ENCODE measurements around the gene RHBDD2.
"Not testable (repeated sequence)": the region's sequence is repeated elsewhere in the genome, so short reads cannot be mapped to it uniquely, and the experiment has no call there.

RHBDD2 gene

DNA sequence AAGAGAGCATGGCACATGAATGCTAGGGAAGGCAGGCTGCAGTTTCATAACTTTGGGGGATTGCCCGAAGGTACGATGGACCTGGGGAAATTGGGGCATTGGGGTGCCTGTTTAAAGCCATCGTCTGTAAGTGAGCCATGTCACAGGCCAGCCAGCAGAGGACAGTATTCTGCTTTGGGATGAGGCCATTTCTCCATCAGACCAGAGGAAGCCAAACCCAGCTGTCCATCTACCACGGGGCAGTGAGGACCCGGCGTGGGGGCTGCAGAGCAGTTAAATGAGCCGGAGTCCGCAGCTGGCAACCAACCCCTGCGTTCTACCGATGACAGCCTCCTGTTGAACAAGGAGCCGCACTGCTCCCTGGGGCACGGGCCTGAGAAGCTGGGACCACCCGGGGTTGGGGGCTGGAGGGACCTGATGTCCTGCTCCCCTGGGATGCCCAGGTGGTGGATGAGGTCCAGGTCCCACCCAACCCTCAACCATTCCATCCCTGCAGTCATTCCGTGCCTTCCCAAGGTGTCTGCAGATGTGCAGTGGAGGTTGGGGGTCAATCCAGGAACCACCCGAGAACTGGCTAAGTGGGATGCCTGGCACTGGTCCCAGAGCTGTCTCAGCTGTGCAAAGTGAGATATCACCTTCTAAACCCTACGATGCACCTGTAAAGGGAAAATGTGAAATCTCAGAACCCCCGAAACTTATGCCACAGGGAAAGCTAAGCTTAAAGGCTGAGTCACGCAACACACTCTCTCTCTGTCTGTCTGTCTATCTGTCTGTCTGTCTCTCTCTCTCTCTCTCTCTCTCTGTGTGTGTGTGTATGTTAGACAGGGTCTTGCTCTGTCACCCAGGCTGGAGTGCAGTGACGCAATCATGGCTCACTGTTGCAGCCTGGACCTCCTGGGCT, 12.1 kb upstream of the RHBDD2 start:
- peak; percentile 44 to 76 for DNase-seq

DNA sequence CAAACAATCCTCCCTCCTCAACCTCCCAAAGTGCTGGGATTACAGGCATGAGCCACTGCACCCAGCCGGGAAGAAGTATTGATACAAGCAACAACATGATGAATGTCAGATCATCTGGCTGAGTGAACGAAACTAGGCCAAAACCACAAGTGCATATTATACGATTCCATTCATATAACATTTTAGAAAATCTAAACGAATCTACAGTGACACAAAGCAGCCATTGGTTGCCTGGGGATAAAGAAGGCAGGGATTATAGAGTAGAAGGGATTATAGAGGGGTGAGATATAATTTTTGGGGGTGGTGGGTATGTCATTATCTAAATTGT, 11.5 kb upstream of the RHBDD2 start:
- no peak for DNase-seq

GRCh38 chr7:75868153-75868552, 10.7 kb upstream of the RHBDD2 start:
- no peak for DNase-seq

DNA sequence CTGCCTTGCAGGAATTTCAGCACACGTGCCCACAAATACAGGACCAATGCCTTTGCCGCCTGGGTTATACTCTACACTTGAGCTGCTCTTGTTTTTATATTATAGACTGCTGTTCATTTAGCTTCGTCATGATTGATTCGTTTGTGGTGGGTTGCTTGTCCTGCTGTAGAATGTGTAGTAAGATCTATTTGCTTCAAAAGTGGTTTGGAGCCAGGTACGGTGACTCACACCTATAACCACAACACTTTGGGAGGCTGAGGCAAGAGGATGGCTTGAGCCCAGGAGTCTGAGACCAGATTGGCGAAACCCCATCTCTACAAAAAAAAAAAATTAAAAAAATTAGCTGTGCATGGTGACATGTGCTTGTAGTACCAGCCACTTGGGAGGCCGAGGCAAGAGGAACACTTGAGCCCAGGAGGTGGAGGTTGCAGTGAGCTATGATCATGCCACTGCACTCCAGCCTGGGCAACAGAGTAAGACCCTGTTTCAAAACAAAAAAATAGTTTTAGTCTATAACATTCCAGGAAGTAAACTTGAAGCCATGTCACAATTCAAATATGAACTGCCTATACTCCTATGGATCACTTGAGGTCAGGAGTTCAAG, 9.0 kb upstream of the RHBDD2 start:
- no peak for DNase-seq

DNA sequence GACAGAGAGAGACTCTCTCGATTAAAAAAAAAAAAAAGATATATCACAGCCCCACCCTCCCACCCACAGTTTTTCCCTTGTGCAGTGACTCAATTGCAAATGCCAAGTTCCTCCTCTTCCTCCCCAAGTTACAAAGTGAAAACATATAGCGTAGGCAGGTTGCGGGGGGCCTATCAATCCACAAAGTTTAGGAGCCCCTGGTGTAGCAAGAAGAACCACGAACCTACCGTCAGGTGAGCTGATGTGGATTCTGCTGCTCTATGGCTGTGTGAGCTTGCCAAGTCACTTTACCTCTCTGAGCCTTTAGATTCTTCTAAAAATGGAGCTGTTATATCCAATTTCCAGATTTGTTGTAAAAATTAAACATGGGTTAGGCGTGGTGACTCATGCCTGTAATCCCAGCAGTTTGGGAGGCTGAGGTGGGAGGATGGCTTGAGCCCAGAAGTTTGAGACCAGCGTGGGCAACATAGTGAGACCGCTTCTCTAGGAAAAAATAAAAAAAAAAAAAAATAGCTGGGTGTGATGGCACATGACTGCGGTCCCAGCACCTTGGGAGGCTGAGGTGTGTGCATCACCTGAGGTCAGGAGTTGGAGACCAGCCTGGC, 8.2 kb upstream of the RHBDD2 start:
- no peak for DNase-seq

DNA sequence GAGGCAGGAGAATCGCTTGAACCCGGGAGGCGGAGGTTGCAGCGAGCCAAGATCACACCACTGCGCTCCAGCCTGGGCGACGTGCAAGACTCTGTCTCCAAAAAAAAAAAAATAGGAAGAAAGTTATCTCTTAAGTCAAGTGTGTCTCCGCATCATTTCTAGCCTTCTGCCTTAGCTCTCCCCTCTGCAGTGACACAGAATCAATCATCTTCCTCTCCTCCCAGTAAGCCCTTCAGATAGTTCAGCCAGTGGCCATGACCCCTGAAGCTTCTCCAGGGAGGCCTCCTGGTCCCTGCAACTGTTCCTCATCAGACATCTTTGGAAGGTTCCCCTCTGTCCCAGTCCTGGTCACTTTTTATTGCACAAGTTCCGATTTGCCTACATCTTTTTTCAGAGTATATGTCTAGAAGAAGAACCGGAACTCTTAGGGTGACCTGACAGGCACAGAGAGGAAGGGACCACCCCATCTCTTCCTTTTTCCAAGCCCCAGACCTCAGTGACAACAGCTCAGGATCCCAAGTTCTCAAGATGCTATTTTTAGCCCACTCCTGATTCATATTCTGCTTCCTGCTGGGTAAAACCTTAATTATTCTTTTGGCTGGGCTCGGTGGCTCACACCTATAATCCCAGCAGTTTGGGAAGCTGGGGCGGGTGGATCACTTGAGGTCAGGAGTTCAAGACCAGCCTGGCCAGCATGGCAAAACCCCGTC, 6.6 kb upstream of the RHBDD2 start:
- DNase-seq, result no peak

- not testable (repeated sequence) for DNase-seq
Observed at GRCh38 chr7:75874180-75874579, 4.7 kb upstream of the RHBDD2 start.

DNA sequence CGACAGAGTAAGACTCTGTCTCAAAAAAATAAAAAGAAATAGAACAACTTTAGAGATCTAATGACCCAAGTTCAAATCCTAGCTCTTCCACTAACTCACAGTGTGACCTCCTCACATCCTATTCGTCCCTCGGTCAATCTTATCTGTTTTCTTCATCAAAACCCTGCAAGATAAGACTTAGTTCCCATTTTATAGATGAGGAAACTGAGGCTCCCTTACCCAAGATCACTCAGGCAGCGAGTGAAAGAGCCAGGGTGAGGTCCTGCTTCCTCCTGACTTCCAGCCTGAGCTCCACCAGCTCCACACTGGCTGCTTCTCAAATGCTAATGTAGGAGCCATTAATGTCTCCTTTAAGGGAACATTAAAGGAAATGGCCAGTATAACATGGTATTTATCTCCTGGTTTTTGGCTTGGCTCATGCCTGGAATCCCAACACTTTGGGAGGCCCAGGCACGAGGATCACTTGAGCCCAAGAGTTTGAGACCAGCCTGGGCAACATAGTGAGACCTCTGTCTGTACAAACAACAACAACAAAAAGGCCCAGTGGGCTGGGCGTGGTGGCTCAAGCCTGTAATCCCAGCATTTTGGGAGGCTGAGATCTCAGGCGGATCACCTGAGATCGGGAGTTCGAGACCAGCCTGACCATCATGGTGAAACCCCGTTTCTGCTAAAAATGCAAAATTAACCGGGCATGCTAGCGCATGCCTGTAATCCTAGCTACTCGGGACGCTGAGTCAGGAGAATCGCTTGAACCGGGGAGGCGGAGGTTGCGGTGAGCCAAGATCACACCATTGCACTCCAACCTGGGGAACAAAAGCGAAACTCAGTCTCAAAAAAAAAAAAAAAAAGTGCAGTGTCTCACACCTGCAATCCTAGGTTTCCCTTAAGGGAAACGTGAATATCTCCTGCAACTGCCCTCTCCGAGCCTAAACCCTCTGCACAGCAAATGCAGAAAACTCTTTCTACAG, 3.4 kb upstream of the RHBDD2 start:
- no peak for DNase-seq

DNA sequence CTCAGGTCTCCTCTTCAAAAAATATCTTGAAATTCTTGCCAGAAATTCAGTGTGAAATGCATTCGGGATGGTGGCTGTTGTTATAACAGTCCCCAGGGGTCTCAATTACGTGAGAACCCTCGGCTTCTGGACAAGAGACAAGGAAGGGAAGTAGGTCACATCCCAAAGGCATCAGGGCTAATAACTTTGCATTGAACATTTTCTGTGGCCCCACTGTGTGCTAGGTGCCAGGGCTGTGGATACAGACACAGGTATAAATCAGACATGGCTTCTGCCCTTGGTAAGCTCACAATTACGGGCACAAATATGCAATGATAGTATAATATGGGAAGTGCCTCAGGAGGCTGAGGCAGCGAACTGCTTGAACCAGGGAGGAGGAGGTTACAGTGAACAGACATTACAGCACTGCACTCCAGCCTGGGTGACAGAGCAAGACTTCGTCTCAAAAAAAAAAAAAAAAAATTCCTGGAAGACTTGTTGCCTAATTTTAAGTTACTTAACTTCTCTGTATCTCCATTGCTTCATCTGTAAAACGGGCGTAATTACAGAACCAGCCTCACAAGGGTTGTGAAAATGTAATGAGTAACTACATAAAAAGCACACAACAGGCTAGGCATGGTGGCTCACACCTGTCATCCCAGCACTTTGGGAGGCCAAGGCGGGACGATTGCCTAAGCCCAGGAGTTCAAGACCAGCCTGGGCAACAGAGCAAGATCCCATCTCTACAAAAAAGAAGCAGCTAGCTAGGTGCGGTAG, 2.5 kb upstream of the RHBDD2 start:
- DNase-seq, result no peak

- DNase-seq, result no peak
Observed at GRCh38 chr7:75878312-75878768, 494 bp upstream of the RHBDD2 start.

GRCh38 chr7:75879771-75880184, 944 bp downstream of the RHBDD2 start:
- DNase-seq, result no peak

- no peak for DNase-seq
Observed at GRCh38 chr7:75880242-75880641, 1.4 kb downstream of the RHBDD2 start.

- peak; percentile 16 to 49 for DNase-seq
Observed at GRCh38 chr7:75881436-75882095, 2.7 kb downstream of the RHBDD2 start.

DNA sequence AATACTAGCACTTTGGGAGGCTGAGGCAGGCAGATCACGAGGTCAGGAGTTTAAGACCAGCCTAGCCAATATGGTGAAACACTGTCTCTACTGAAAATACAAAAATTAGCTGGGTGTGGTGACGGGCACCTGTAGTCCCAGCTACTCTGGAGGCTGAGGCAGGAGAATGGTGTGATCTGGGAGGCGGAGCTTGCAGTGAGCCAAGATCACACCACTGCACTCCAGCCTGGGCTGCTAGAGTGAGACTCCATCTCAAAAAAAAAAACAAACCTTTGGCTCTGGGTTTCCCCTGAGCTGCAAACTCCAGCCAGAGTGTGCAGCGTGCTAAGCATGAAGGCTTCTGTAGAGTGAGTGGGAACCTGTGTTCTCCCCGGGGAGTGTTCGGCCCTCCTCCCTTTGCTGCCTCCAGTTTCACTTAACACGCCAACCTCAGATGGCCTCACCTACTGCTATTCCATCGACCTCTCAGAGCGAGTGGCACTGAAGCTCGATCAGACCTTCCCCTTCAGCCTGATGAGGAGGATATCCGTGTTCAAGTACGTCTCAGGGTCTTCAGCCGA, 4.5 kb downstream of the RHBDD2 start:
- DNase-seq, result not testable (repeated sequence)

DNA sequence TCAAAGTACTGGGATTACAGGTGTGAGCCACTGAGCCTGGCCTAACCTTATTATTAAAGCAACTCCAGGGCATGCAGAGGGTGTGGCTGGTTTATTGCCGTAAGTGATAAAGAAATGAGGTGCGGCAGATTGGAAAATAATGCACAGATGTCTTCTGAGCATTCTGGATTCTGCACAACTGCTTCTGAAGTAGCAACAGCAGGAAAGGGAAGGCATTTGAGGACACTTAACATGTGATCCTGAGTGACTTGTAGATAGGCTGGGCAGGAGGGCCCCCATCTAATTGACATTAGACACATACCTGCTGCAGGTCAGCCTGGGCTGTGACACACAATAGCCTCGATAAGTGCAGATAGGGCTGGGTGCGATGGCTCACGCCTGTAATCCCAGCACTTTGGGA, 5.6 kb downstream of the RHBDD2 start:
- DNase-seq, result peak; percentile 81 to 94

DNA sequence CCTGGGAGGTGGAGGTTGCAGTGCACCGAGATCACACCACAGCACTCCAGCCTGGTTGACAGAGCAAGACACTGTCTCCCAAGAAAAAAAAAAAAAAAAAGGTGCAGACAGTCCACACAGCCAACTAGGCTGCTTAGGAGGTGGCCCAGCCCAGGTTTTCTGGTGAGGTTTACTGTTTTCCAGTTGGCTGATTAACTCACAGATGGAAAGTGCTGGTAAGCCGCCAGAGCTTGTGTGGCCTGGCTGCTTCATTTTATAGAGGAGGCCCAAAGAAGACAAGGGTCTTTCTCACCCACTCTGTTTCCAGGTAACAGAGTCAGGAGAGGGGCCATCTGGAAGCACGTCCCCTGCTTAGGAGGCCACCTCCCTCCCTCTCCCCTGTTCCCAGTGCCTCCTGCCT, 6.2 kb downstream of the RHBDD2 start:
- peak; percentile 54 to 85 for DNase-seq

GRCh38 chr7:75887669-75888369, 9.0 kb downstream of the RHBDD2 start:
- DNase-seq, result no peak

- no peak for DNase-seq
Observed at GRCh38 chr7:75888464-75889222, 9.8 kb downstream of the RHBDD2 start.

DNA sequence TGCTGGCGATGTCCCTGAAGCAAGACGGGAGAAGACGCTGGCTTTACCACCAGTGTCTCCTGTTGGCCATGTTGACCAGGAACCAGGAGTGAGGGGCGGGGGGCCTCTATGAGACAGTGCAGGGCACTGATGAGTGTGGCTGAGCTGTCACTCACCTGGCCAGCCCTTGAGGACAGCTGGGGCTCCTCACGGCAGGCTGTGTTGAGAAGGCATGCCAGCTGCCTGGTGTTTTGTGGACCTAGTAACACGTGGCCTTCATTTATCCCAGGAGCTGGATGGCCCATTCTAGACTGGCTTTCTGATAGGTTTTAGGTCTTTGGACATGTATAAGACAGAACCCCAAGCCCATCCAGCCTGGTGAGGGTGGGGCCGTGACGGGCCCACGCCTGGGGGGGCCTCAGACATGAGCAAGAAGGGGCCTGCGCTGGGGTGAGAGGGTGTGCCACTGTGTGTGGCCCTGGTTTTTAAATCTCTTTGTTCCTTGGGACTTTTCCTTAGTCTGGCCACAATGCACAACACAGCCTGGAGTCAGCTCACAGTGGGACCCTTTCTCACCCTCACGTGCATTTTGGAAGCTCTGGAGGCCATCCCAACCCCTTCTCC, 10.5 kb downstream of the RHBDD2 start:
- peak; percentile 65 to 83 for DNase-seq

Data from NCI-H524 (cell line).